Spinal cord (tissue), 10 donors: ENCODE data around the gene TPO. TPM values are rescaled to one million over a fixed set of nuclear protein-coding genes. Genes with fewer than 3 reads are reported as not detected.

Experiments
- DNase-seq, 6 donors: peaks; one replicate each; pipeline versions ENCODE4 v3.0.0 to v3.0.0-alpha.2; 2013 to 2015; ENCODE audit warnings: low spot score in 6 of 6, low read depth in 4 of 6
- H3K27ac ChIP-seq: one replicate; pipeline ENCODE4 v1.5.1; 2013; ENCODE audit warnings: low read depth, low read length, control low read depth
- H3K27me3 ChIP-seq: one replicate; pipeline ENCODE4 v1.6.1; 2013; ENCODE audit warnings: low read length; ENCODE audit not compliant: control insufficient read depth, insufficient read depth
- H3K36me3 ChIP-seq: one replicate; pipeline ENCODE4 v1.6.1; 2013; ENCODE audit warnings: low read length; ENCODE audit not compliant: control insufficient read depth, insufficient read depth
- H3K4me1 ChIP-seq: one replicate; pipeline ENCODE4 v1.6.1; 2013; ENCODE audit warnings: low read length; ENCODE audit not compliant: control insufficient read depth, insufficient read depth
- H3K4me3 ChIP-seq: one replicate; pipeline ENCODE4 v1.5.1; 2013; ENCODE audit warnings: low read depth, low read length, control low read depth
- H3K9me3 ChIP-seq: one replicate; pipeline ENCODE4 v1.6.1; 2013; ENCODE audit warnings: low read length; ENCODE audit not compliant: control insufficient read depth, insufficient read depth
- WGBS: methylation state at CpG from one replicate; pipeline ENCODE4 v1.1.5; 2013; ENCODE audit warnings: missing lambda C conversion rate; ENCODE audit not compliant: insufficient coverage; 5-methylcytosine and 5-hydroxymethylcytosine counted together
- polyA plus RNA-seq, 2 donors: library from polyadenylated mRNA; unstranded; fragments of 120-200 nt; gene quantifications; one replicate each; pipeline ENCODE4 v1.2.1, GENCODE V29; 2013; ENCODE audit not compliant: insufficient read length in 2 of 2
- total RNA-seq, 2 donors: library from RNA; depleted of rRNA in 1 of 2; stranded (reverse); fragments of 120-200 nt in 1 of 2; fragments of >200 nt in 1 of 2; gene quantifications; one replicate each; pipeline versions ENCODE4 v1.2.3 to v1.2.4, GENCODE V29; 2013 to 2014
- donor health status: healthy.

TPO gene
- total and polyA plus RNA-seq, 4 donors = 0.06 to 0.80 (median 0.29) TPM

DNA sequence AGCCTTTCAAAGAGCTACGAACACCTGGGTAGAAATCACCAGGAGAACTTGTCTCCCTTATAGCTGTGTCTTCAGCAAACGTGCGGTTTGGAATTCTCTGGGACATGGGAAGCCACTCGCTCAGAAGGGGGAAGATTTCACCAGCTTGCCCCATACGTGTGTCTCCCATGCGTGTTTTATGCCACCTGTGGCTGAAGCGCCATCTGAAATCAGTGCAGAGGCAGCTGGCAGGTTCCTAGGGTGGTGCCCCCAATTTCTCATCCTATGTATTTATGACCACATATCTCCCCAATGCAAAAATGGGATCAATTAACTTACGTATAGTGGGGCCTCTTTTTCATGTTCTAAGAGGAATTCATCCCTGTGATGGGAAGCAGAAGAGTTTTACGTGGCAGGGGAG lies 81.6 kb downstream of the TPO start:
- Histone ChIP-seq H3K36me3 (no peaks in the 10 kb centered on the region), H3K27me3 (no peaks in the 10 kb centered on the region), H3K27ac (no peak overlapping the region), H3K9me3 (no peaks in the 10 kb centered on the region), H3K4me3 (no peak overlapping the region), H3K4me1 (no peaks in the 10 kb centered on the region)
- no peak for DNase-seq
- WGBS = 93% methylated on average over 7 of the region's 9 CpGs

DNA sequence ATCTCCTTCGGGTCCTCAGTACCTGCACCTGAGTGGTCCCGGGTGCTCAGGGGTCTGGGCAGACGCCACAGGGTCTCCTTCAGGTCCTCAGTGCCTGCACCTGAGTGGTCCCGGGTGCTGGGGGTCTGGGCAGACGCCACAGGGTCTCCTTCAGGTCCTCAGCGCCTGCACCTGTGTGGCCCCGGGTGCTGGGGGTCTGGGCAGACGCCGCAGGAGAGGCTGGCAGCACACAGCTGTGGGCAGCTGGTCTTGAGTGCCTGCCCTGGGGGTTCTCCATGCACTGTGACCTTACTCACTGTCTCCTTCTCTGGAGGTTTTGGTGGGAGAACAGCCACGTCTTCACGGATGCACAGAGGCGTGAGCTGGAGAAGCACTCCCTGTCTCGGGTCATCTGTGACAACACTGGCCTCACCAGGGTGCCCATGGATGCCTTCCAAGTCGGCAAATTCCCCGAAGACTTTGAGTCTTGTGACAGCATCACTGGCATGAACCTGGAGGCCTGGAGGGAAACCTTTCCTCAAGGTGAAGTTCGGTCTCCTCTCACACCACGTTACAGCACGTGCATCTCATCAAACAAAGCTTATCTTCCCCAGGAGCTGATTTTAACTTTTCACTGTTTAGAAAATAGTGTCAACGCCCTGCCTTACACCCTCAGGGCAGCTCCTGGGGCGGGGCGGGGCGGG lies 82.6 kb downstream of the TPO start:
- Histone ChIP-seq H3K9me3 (no peaks in the 10 kb centered on the region), H3K4me3 (no peak overlapping the region), H3K36me3 (no peaks in the 10 kb centered on the region), H3K4me1 (no peaks in the 10 kb centered on the region), H3K27ac (no peak overlapping the region), H3K27me3 (no peaks in the 10 kb centered on the region)
- DNase-seq = no peak
- WGBS = 89% methylated on average over 18 of the region's 22 CpGs

DNA sequence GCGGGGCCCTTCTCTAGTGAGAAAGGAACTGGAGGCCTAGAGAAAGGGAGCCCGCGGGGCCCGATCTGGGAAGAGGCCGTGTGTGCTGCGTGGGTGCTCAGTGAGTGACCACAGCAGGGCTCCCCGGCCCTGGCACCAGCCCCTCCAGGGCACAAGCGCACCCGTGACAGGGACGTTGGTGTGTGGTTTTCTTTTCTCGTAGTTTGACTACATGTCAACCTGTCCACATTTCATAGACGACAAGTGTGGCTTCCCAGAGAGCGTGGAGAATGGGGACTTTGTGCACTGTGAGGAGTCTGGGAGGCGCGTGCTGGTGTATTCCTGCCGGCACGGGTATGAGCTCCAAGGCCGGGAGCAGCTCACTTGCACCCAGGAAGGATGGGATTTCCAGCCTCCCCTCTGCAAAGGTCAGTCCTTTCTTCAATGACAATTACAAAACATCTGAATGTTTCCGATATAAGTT lies 83.1 kb downstream of the TPO start:
- Histone ChIP-seq H3K4me3 (no peak overlapping the region), H3K4me1 (no peaks in the 10 kb centered on the region), H3K27ac (no peak overlapping the region), H3K27me3 (no peaks in the 10 kb centered on the region), H3K36me3 (no peaks in the 10 kb centered on the region), H3K9me3 (no peaks in the 10 kb centered on the region)
- 77% methylated on average over 15 of the region's 19 CpGs for WGBS
- DNase-seq = no peak

DNA sequence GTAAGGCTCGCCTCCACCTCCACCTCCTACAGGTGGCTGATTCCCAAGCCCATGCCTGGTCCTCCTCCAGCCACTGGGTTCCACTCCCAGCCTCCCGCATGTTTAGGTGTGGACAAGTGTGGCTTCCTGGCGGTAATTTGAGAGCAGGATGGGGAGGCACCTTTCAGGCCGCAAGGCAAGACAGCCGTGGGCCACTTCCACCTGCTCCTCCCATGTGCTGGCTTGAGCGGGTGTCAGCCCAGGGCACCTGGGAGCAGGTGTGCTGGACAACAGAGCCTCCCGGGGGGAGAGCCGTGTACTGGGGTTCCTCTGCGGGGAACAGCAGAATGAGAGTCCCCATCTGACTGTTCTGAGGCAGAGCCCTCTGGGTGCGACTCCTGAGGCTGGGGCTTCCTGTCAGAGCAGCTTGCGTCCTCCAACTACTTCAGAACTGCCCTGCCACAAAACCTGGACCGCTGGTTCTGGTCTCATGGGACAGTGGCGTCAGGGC lies 83.9 kb downstream of the TPO start:
- DNase-seq = no peak
- H3K27ac ChIP-seq = no peak overlapping the region
- 92% methylated on average over 12 of the region's 13 CpGs for WGBS
- H3K4me3 ChIP-seq = no peak overlapping the region
- no peaks in the 10 kb centered on the region for H3K9me3 ChIP-seq
- H3K36me3 ChIP-seq = no peaks in the 10 kb centered on the region
- no peaks in the 10 kb centered on the region for H3K27me3 ChIP-seq
- no peaks in the 10 kb centered on the region for H3K4me1 ChIP-seq

DNA sequence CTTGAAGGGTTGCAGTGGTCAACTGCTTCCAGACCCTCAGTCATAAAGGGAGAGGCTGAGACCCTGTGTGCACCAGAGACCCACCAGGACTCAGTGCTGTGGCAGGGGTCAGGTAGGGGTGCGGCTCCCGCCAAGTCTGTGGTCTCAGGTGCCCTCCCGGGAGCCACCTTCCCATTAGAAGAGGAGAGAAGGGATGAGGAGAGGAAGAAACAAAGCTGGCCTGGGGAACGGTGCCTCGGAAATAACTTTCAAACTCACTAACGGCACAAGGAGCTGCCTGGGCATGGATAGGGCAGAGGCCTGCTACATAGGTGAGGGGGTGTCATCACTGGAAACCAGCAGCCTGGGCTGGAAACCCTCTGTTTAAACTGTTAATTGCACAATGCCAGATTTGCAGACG lies 84.9 kb downstream of the TPO start:
- DNase-seq = no peak
- Histone ChIP-seq H3K4me3 (no peak overlapping the region), H3K4me1 (no peaks in the 10 kb centered on the region), H3K36me3 (no peaks in the 10 kb centered on the region), H3K27me3 (no peaks in the 10 kb centered on the region), H3K27ac (no peak overlapping the region), H3K9me3 (no peaks in the 10 kb centered on the region)
- 91% methylated on average over 6 of the region's 7 CpGs for WGBS

DNA sequence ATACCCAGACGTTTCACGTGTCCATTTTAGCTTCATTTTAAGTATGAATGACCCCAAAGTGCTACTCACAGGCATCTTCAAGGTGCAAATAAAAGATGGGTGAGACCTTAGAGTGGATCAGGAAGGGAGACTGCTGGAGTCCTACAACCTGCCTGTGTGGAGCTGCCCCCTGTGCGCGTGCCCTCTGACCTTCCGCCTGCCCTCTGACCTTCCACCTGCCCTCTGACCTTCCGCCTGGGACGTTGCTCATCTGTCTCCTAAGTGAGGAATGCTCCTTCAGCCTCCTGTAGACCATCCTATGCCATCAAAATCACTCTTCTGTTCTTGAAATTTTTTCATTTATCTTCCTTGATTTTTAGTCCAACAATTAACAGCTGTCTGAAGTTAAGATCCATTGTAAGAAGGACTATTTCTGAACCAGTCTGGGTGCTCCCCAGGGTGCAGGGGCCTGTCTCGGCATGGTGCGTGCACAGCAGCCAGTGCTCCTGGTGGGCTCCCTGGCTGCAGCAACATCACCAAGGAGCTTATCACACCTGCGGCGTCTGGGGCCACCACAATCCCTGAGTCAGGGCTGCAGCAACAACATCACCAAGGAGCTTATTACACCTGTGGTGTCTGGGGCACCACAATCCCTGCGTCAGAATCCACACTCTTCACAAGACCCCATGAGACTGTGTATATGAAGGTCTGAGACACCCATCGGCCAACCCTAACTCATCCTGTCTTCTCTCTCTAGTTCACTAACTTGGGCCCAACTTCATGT lies 86.0 kb downstream of the TPO start:
- no peaks in the 10 kb centered on the region for H3K27me3 ChIP-seq
- no peaks in the 10 kb centered on the region for H3K4me1 ChIP-seq
- no peak for DNase-seq
- no peak overlapping the region for H3K4me3 ChIP-seq
- no peaks in the 10 kb centered on the region for H3K9me3 ChIP-seq
- 91% methylated on average over 10 of the region's 13 CpGs for WGBS
- no peak overlapping the region for H3K27ac ChIP-seq
- H3K36me3 ChIP-seq = no peaks in the 10 kb centered on the region

DNA sequence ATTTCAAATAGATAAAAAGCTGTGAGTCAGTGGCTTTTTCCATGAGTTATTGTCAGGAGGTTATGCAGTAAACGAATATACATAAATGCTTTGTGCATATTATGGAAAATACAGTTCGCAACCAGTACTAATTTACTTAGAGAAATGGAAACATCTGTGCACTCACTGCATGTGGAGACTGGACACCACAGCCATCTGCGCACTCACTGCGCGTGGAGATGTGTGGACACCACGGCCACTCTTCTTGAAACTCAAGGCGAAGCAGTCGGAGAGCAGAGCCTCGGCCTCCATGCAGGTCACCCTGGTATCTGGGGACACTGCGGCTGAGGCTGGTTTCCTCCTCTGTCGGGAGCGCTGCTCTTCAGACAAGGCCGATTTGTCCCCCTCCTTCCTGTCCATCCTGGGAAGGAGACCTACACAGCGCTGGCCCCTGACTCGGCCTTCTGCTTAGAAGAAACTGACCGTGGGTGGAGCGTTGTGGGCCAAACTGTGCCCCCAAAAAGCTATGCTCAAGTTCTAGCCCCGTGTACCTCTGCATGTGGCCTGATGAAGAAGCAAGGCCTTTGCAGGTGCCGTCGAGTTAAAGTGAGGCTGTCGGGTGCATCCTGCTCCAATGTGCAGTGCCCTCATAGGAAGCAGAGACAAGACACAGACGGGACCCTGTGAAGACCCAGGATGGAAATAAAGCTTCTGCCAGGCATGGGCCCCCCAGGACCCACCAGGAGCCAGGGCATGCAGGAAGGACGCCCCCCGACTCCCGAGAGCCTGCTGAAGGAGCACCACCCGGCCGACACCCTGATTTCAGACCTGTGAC lies 88.0 kb downstream of the TPO start:
- no peaks in the 10 kb centered on the region for H3K27me3 ChIP-seq
- H3K4me1 ChIP-seq = no peaks in the 10 kb centered on the region
- WGBS = 91% methylated on average over 24 of the region's 27 CpGs
- H3K27ac ChIP-seq = no peak overlapping the region
- no peak overlapping the region for H3K4me3 ChIP-seq
- H3K9me3 ChIP-seq = no peaks in the 10 kb centered on the region
- H3K36me3 ChIP-seq = no peaks in the 10 kb centered on the region
- no peak for DNase-seq

DNA sequence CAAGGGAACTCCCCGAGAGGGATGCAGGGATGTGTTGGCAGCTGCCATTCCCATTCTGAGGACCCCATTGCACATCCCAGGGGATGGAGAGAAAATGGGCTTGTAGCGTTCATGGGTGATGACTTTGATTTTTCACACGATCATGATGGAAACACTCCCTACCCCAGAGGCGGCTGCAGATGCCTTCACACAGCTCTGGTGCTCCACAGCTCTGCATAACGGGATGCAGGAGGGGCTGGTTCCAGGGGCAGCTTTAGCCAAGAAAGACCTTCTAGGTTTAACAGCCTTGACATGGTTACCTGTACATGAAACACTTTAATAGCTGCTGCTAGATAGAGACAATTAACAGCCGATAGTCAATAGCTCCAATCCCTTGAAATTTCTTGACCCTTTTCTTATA lies 88.7 kb downstream of the TPO start:
- DNase-seq = no peak
- WGBS = 94% methylated on average over 3 of the region's 6 CpGs
- Histone ChIP-seq H3K9me3 (no peaks in the 10 kb centered on the region), H3K27me3 (no peaks in the 10 kb centered on the region), H3K36me3 (no peaks in the 10 kb centered on the region), H3K4me3 (no peak overlapping the region), H3K27ac (no peak overlapping the region), H3K4me1 (no peaks in the 10 kb centered on the region)

DNA sequence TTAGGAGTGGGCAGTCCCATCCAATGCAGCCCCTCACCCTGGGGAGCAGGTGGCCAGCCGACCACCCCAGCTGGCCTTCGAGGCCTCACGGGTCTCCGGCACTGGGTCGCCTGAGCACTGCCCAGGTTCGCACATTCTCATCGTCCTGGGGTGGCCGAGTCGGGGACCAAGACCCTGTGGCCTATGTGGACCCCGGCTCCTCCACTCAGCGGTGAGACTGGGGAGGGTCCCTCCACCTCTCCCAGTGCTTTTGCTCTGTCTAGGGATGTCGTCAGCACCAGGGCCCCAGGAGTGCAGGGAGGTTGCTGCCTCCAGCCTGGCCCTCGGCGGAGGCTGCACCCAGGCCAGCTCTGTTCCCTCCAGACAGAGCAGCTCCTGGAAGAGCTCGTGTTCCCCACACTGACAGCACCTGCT lies 89.6 kb downstream of the TPO start:
- Histone ChIP-seq H3K27me3 (no peaks in the 10 kb centered on the region), H3K36me3 (no peaks in the 10 kb centered on the region), H3K4me3 (no peak overlapping the region), H3K9me3 (no peaks in the 10 kb centered on the region), H3K4me1 (no peaks in the 10 kb centered on the region), H3K27ac (no peak overlapping the region)
- no peak for DNase-seq
- 92% methylated on average over 15 of the region's 15 CpGs for WGBS
